KMS-11 (cell line): Measurements from ENCODE around the gene FAM25C.
"Not testable (repeated sequence)": the region's sequence is repeated elsewhere in the genome, so short reads cannot be mapped to it uniquely, and the experiment has no call there.

Experiments used
- H2AFZ ChIP-seq: fragments of 200-600 bp; sonication (generic); 2 replicates; pipeline ENCODE4 v1.6.1; 2016; ENCODE audit warnings: antibody characterized with exemption, mixed run types, low read depth
- H3K27ac ChIP-seq: fragments of 200-600 bp; sonication (generic); 2 replicates; pipeline ENCODE4 v1.6.1; 2016; ENCODE audit warnings: mild to moderate bottlenecking, mixed run types
- H3K27me3 ChIP-seq: fragments of 200-600 bp; sonication (generic); 2 replicates; pipeline ENCODE4 v1.6.1; 2017; ENCODE audit warnings: mild to moderate bottlenecking, low read depth, mixed run types, moderate library complexity; ENCODE audit not compliant: insufficient read depth
- H3K36me3 ChIP-seq: fragments of 200-600 bp; sonication (generic); 2 replicates; pipeline ENCODE4 v1.6.1; 2017; ENCODE audit warnings: mild to moderate bottlenecking, mixed run types; ENCODE audit not compliant: insufficient read depth
- H3K4me1 ChIP-seq: fragments of 200-600 bp; sonication (generic); 2 replicates; pipeline ENCODE4 v1.6.1; 2016; ENCODE audit warnings: mild to moderate bottlenecking, low read depth, mixed run types; ENCODE audit not compliant: poor library complexity, severe bottlenecking
- H3K4me2 ChIP-seq: fragments of 200-600 bp; sonication (generic); 2 replicates; pipeline ENCODE4 v1.7.0; 2016; ENCODE audit warnings: mild to moderate bottlenecking, mixed run types
- H3K4me3 ChIP-seq: fragments of 200-600 bp; sonication (generic); IDR thresholded peaks from 2 replicates; pipeline ENCODE4 v1.6.1; 2017; ENCODE audit warnings: low read depth, low read length, mixed read lengths; ENCODE audit not compliant: insufficient read depth
- H3K79me2 ChIP-seq: fragments of 200-600 bp; sonication (generic); 2 replicates; pipeline ENCODE4 v1.6.1; 2016; ENCODE audit warnings: low read depth, mixed run types; ENCODE audit not compliant: insufficient read depth
- H3K9ac ChIP-seq: fragments of 200-600 bp; sonication (generic); 2 replicates; pipeline ENCODE4 v1.6.1; 2016; ENCODE audit warnings: mild to moderate bottlenecking, mixed run types
- H4K20me1 ChIP-seq: fragments of 200-600 bp; sonication (generic); 2 replicates; pipeline ENCODE4 v1.6.1; 2016; ENCODE audit warnings: mild to moderate bottlenecking, mixed run types; ENCODE audit not compliant: insufficient read depth

FAM25C gene

GRCh38 chr10:47960699-47961098, 38.9 kb downstream of the FAM25C start:
- not testable (repeated sequence) for H3K4me3 ChIP-seq, H2AFZ ChIP-seq, H3K79me2 ChIP-seq, H3K4me1 ChIP-seq, H3K4me2 ChIP-seq, H3K27ac ChIP-seq, H3K9ac ChIP-seq, H3K36me3 ChIP-seq, H4K20me1 ChIP-seq, H3K27me3 ChIP-seq

DNA sequence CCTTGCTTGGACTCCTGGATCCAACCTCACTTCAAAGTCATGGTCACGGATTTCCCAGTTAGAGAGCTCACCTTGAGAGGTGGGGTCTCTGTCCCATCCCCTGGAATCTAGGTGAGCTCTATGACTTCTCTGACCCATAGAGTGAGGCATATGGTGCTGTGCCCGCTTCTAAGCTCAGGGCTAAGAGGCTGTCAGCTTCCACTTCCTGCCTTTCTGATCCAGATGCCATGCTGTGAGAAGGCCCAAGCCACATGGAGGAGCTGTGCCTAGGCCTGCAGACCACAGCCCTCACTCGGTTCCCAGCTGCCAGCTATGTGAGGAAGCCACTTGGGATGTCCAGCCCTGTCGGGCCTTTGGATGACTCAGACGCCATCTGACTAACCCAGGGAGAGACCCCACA, 39.9 kb downstream of the FAM25C start:
- not testable (repeated sequence) for H3K79me2 ChIP-seq, H3K4me1 ChIP-seq, H3K4me2 ChIP-seq, H3K4me3 ChIP-seq, H3K9ac ChIP-seq, H3K27me3 ChIP-seq, H2AFZ ChIP-seq, H3K36me3 ChIP-seq, H3K27ac ChIP-seq, H4K20me1 ChIP-seq

GRCh38 chr10:47957158-47957557, 42.4 kb downstream of the FAM25C start:
- H3K79me2 ChIP-seq, H3K4me1 ChIP-seq, H3K4me3 ChIP-seq, H2AFZ ChIP-seq, H4K20me1 ChIP-seq, H3K4me2 ChIP-seq, H3K27ac ChIP-seq, H3K36me3 ChIP-seq, H3K9ac ChIP-seq, H3K27me3 ChIP-seq: not testable (repeated sequence)

- not testable (repeated sequence) for H3K79me2 ChIP-seq, H3K4me2 ChIP-seq
These were observed 52.2 kb downstream of the FAM25C start for GRCh38 chr10:47947424-47947823.

More at GRCh38 chr10:47947424-47947823, 52.2 kb downstream of the FAM25C start:
- not testable (repeated sequence) for H2AFZ ChIP-seq, H3K27ac ChIP-seq, H3K27me3 ChIP-seq, H3K4me3 ChIP-seq, H3K36me3 ChIP-seq, H3K9ac ChIP-seq, H3K4me1 ChIP-seq, H4K20me1 ChIP-seq
